Hepatocyte (in vitro differentiated cells): ENCODE measurements around the gene FRG2B. TPM values are rescaled to one million over a fixed set of nuclear protein-coding genes. Genes with fewer than 3 reads are reported as not detected.
"Not testable (repeated sequence)": the region's sequence is repeated elsewhere in the genome, so short reads cannot be mapped to it uniquely, and the experiment has no call there.

ENCODE experiments used
- DNase-seq: peaks from one replicate; pipeline ENCODE4 v3.0.0-alpha.2; 2016; ENCODE audit warnings: low spot score
- H2AFZ ChIP-seq: fragments of 200-600 bp; sonication (generic); 2 replicates; pipeline ENCODE4 v1.6.0; 2016; ENCODE audit warnings: antibody characterized with exemption, mild to moderate bottlenecking
- H3K27ac ChIP-seq: fragments of 200-600 bp; sonication (generic); 2 replicates; pipeline ENCODE4 v1.5.1; 2016; ENCODE audit warnings: mild to moderate bottlenecking
- H3K27me3 ChIP-seq: fragments of 200-600 bp; sonication (generic); 2 replicates; pipeline ENCODE4 v1.6.1; 2016
- H3K36me3 ChIP-seq: fragments of 200-600 bp; sonication (generic); replicated peaks from 2 replicates; pipeline ENCODE4 v1.5.1; 2016; ENCODE audit warnings: low read depth; ENCODE audit not compliant: insufficient read depth
- H3K4me1 ChIP-seq: fragments of 200-600 bp; sonication (generic); 2 replicates; pipeline ENCODE4 v1.5.1; 2016; ENCODE audit warnings: mild to moderate bottlenecking, moderate library complexity; ENCODE audit not compliant: insufficient read depth
- H3K4me2 ChIP-seq: fragments of 200-600 bp; sonication (generic); 2 replicates; pipeline ENCODE4 v1.6.0; 2016
- H3K4me3 ChIP-seq: fragments of 200-600 bp; sonication (generic); 2 replicates; pipeline ENCODE4 v1.5.1; 2016; ENCODE audit warnings: mild to moderate bottlenecking
- H3K79me2 ChIP-seq: fragments of 200-600 bp; sonication (generic); 2 replicates; pipeline ENCODE4 v1.6.0; 2017; ENCODE audit warnings: mild to moderate bottlenecking
- H3K9me2 ChIP-seq: fragments of 200-600 bp; sonication (generic); replicated peaks from 2 replicates; pipeline ENCODE4 v1.6.0; 2017; ENCODE audit warnings: mild to moderate bottlenecking; ENCODE audit not compliant: insufficient read depth
- H3K9me3 ChIP-seq: fragments of 200-600 bp; sonication (generic); 2 replicates; pipeline ENCODE4 v1.5.1; 2016; ENCODE audit warnings: low read depth, mild to moderate bottlenecking
- H4K20me1 ChIP-seq: fragments of 200-600 bp; sonication (generic); 2 replicates; pipeline ENCODE4 v1.6.0; 2016; ENCODE audit warnings: mild to moderate bottlenecking; ENCODE audit not compliant: insufficient read depth, poor library complexity, severe bottlenecking
- EZH2 ChIP-seq: fragments of 200-600 bp; sonication (generic); IDR thresholded peaks from 2 replicates; pipeline ENCODE4 v1.6.1; 2016; ENCODE audit warnings: antibody characterized with exemption, mild to moderate bottlenecking, borderline replicate concordance
- EZH2phosphoT487 ChIP-seq: fragments of 200-600 bp; sonication (generic); IDR thresholded peaks from one replicate; pipeline ENCODE4 v1.6.1; 2018; ENCODE audit warnings: antibody characterized with exemption, mild to moderate bottlenecking, low read depth, moderate library complexity; ENCODE audit not compliant: unreplicated experiment, severe bottlenecking
- WGBS: methylation state at CpG from one replicate; pipeline ENCODE4 v1.1.6; 2016; ENCODE audit warnings: low lambda C conversion rate; ENCODE audit errors: missing lambda C conversion rate; 5-methylcytosine and 5-hydroxymethylcytosine counted together
- polyA plus RNA-seq: library from polyadenylated mRNA; unstranded; fragments of >200 nt; fragmentation: Nextera tagmentation; extraction: Ambion mirVana; gene quantifications from 2 replicates; pipeline ENCODE4 v1.2.1, GENCODE V29; 2016
- total RNA-seq: library from RNA; depleted of rRNA; stranded (reverse); fragments of >200 nt; gene quantifications from 2 replicates; pipeline ENCODE4 v1.2.3, GENCODE V29; 2014
- TF ChIP-seq, protein P1 (sequence below): fragments of 200-600 bp; sonication (generic); IDR thresholded peaks from 2 replicates; pipeline ENCODE4 v1.5.1; 2016; ENCODE audit warnings: antibody characterized with exemption, mild to moderate bottlenecking; ENCODE audit not compliant: poor library complexity

Gene FRG2B
- total and polyA plus RNA-seq, 2 experiments from 2014 or later: not detected

DNA sequence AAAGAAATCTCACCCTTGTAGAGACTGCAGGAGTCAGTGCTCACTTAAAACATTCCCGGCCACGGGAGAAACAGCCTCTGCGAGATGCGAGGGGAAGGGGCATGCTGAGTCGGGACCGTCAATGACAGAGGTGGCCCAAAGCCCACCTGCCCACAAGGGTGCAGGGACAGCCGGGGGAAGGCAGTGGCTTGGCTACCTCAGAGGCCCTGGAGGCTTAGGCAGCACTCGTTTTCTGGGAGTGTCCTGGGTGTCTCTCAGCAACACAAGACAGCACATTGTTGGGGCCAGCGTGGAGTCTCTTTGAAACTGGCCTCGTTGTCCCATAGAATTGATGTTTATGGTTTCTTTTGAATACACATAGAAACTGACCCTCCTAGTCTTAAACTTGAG lies 35.6 kb downstream of the FRG2B start:
- TF ChIP-seq EZH2phosphoT487 (no peak), EZH2 (no peak)
- TF ChIP-seq, protein P1, sequence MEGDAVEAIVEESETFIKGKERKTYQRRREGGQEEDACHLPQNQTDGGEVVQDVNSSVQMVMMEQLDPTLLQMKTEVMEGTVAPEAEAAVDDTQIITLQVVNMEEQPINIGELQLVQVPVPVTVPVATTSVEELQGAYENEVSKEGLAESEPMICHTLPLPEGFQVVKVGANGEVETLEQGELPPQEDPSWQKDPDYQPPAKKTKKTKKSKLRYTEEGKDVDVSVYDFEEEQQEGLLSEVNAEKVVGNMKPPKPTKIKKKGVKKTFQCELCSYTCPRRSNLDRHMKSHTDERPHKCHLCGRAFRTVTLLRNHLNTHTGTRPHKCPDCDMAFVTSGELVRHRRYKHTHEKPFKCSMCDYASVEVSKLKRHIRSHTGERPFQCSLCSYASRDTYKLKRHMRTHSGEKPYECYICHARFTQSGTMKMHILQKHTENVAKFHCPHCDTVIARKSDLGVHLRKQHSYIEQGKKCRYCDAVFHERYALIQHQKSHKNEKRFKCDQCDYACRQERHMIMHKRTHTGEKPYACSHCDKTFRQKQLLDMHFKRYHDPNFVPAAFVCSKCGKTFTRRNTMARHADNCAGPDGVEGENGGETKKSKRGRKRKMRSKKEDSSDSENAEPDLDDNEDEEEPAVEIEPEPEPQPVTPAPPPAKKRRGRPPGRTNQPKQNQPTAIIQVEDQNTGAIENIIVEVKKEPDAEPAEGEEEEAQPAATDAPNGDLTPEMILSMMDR: no peak
- H3K9me2 ChIP-seq: no peaks in the 10 kb centered on the region
- H3K36me3 ChIP-seq: no peaks in the 10 kb centered on the region
- 74% methylated on average over 10 of the region's 10 CpGs for WGBS
- no peak for DNase-seq
- H3K27ac ChIP-seq: no peak overlapping the region
- no peaks in the 10 kb centered on the region for H3K4me1 ChIP-seq
- no peaks in the 10 kb centered on the region for H3K27me3 ChIP-seq
- no peaks in the 10 kb centered on the region for H3K9me3 ChIP-seq
- no peak overlapping the region for H3K4me3 ChIP-seq
- no peak overlapping the region for H2AFZ ChIP-seq
- H3K79me2 ChIP-seq: no peaks in the 10 kb centered on the region
- no peak overlapping the region for H3K4me2 ChIP-seq
- no peaks in the 10 kb centered on the region for H4K20me1 ChIP-seq

DNA sequence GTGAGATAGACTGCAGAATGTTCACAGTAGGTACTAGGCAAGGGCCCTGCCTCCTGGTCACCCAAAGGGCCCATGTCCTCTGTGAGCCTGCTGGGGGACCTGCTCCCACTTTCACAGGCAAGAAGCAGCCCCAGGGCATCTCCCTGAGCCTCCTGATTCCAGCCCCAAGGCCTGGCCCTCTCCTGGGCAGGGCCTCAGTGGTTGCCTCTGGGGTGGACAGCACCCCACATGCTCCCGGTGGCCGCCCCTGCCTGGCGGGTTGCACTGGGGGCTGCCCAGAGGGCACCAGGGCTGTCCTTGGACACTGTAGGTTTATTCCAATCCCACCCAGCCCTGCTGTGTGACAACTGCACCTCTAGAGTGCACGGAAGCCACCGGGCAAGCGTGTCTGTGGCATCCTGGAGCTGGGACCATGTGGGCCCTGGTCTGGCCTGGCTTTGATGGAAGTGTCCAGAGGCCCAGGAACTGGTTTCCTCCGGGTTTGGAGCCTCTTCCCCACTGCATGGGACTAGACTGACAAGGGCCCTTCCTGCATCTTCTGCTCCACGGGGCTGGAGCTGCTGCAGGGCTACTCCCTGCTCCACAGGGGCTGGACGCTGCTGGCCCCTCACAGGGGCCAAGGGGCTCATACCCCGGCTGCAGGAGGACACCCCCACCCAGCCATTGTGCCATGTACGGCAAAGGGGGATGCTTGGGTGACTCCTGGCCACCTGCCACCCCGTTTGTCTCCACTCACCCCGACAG lies 36.2 kb downstream of the FRG2B start:
- Histone ChIP-seq H3K4me1 (no peaks in the 10 kb centered on the region), H3K79me2 (no peaks in the 10 kb centered on the region), H2AFZ (no peak overlapping the region), H3K9me2 (no peaks in the 10 kb centered on the region), H3K27ac (no peak overlapping the region), H3K4me3 (no peak overlapping the region), H4K20me1 (no peaks in the 10 kb centered on the region), H3K9me3 (no peaks in the 10 kb centered on the region), H3K4me2 (no peak overlapping the region), H3K36me3 (no peaks in the 10 kb centered on the region), H3K27me3 (no peaks in the 10 kb centered on the region)
- DNase-seq: no peak
- TF ChIP-seq EZH2phosphoT487 (no peak), EZH2 (no peak)
- TF ChIP-seq, protein P1: no peak
- 70% methylated on average over 13 of the region's 13 CpGs for WGBS

DNA sequence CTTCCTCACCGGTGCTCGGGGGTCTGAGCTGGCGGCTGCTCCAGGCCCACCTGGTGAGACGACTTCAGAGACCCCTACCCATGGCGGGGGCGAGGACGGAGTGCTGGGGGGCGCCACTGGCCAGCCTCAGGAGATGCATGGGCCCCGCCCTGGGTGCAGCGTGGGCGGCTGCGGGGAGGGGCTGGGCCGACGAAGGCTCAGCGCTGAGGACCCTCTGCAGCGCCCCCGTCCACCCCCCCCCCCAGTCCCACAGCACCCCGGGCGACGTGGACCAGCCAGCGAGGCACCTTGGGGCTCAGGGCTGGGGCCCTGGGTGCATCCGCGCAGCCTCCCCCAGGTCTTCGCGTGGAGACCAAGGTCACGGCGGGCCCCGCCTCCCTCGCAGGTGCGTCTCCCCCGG lies 49.6 kb downstream of the FRG2B start:
- not testable (repeated sequence) for H3K4me1 ChIP-seq, H3K27ac ChIP-seq, H3K36me3 ChIP-seq, H3K4me2 ChIP-seq, H3K27me3 ChIP-seq, H3K4me3 ChIP-seq, H2AFZ ChIP-seq, H4K20me1 ChIP-seq, H3K79me2 ChIP-seq, H3K9me3 ChIP-seq, H3K9me2 ChIP-seq, DNase-seq
- no CpG with 5 or more reads among the region's 31 CpGs for WGBS

Other genes starting within 250 kb of the FRG2B start
- 11.5 and 12.7 TPM in 2 replicates for gene PAOX, start 247.5 kb downstream of the FRG2B start, total RNA-seq
- 19.6 and 27.6 TPM in 2 replicates for gene PAOX, start 247.5 kb downstream of the FRG2B start, polyA plus RNA-seq
- 53.2 and 57.0 TPM in 2 replicates for gene MTG1, start 232.6 kb downstream of the FRG2B start, total RNA-seq
- 154 and 180 TPM in 2 replicates for gene MTG1, start 232.6 kb downstream of the FRG2B start, polyA plus RNA-seq
- 0.28 and 0.97 TPM in 2 replicates for gene SPRN, start 202.2 kb downstream of the FRG2B start, total RNA-seq
- 2.6 and 2.7 TPM in 2 replicates for gene SPRN, start 202.2 kb downstream of the FRG2B start, polyA plus RNA-seq
- gene SCART1, start 172.8 kb downstream of the FRG2B start, total RNA-seq: 0.16 and 1.00 TPM in 2 replicates
- 0.22 and 0.63 TPM in 2 replicates for gene SCART1, start 172.8 kb downstream of the FRG2B start, polyA plus RNA-seq
- gene CYP2E1, start 99.4 kb downstream of the FRG2B start, total RNA-seq: 0.43 TPM in 1 of 2 replicates, not detected in the other
- 0.47 TPM in 1 of 2 replicates, not detected in the other for gene CYP2E1, start 99.4 kb downstream of the FRG2B start, polyA plus RNA-seq
- gene SYCE1, start 61.2 kb downstream of the FRG2B start, total RNA-seq: not detected in 2 replicates
- gene SYCE1, start 61.2 kb downstream of the FRG2B start, polyA plus RNA-seq: 0.12 and 0.33 TPM in 2 replicates